A673 (cell line): Measurements from ENCODE around the gene MPRIP. TPM values are rescaled to one million over a fixed set of nuclear protein-coding genes. Genes with fewer than 3 reads are reported as not detected.

Experiments
- BruUV-seq: library from RNA; stranded (reverse); fragments of 400-500 nt; replicated peaks from 2 replicates; lab custom pipeline; 2021; lab: Mats Ljungman, UMichigan
- CTCF ChIA-PET: fragments of 300-600 bp; sonication (Branson Sonifier 250); formaldehyde crosslinking; loops from one replicate; lab custom pipeline; 2022; ENCODE audit warnings: antibody characterized with exemption; lab: Charles Lee
- POLR2A ChIA-PET: fragments of 300-600 bp; sonication (Branson Sonifier 250); formaldehyde crosslinking; loops from one replicate; lab custom pipeline; 2022; ENCODE audit warnings: antibody characterized with exemption; ENCODE audit not compliant: low non-redundant PET; lab: Charles Lee
- DNase-seq: peaks from one replicate; pipeline ENCODE4 v3.0.0-alpha.2; 2015; ENCODE audit warnings: low spot score
- H3K27ac ChIP-seq: fragments of 200-600 bp; sonication (generic); 2 replicates; pipeline ENCODE4 v1.5.1; 2016; ENCODE audit warnings: mixed run types, low read depth, mild to moderate bottlenecking, mixed read lengths, antibody characterized with exemption, low read length; ENCODE audit not compliant: poor library complexity, severe bottlenecking
- H3K27me3 ChIP-seq: fragments of 200-600 bp; sonication (generic); replicated peaks from 2 replicates; pipeline ENCODE4 v1.6.1; 2017; ENCODE audit warnings: mixed run types, low read depth, mild to moderate bottlenecking, mixed read lengths, antibody characterized with exemption, low read length; ENCODE audit not compliant: insufficient read depth, poor library complexity
- H3K36me3 ChIP-seq: fragments of 200-600 bp; sonication (generic); 2 replicates; pipeline ENCODE4 v1.6.1; 2016; ENCODE audit warnings: mixed run types, mild to moderate bottlenecking, mixed read lengths, antibody characterized with exemption, low read length; ENCODE audit not compliant: insufficient read depth, poor library complexity, severe bottlenecking
- H3K4me1 ChIP-seq: fragments of 200-600 bp; sonication (generic); 2 replicates; pipeline ENCODE4 v1.6.1; 2017; ENCODE audit warnings: mixed run types, mild to moderate bottlenecking, mixed read lengths, antibody characterized with exemption, low read length; ENCODE audit not compliant: insufficient read depth, poor library complexity, severe bottlenecking
- H3K4me3 ChIP-seq: fragments of 200-600 bp; sonication (generic); 2 replicates; pipeline ENCODE4 v1.5.1; 2016; ENCODE audit warnings: low read depth, mixed run types, mild to moderate bottlenecking, mixed read lengths, low read length; ENCODE audit not compliant: poor library complexity, severe bottlenecking
- H3K9me3 ChIP-seq: fragments of 200-600 bp; sonication (generic); 2 replicates; pipeline ENCODE4 v1.6.1; 2016; ENCODE audit warnings: mixed run types, low read depth, mild to moderate bottlenecking, mixed read lengths, antibody characterized with exemption, low read length; ENCODE audit not compliant: poor library complexity, severe bottlenecking
- EZH2 ChIP-seq: fragments of 200-600 bp; sonication (generic); IDR thresholded peaks from 2 replicates; pipeline ENCODE4 v1.6.1; 2017; ENCODE audit warnings: borderline replicate concordance, low read depth, mild to moderate bottlenecking, mixed read lengths, antibody characterized with exemption, low read length; ENCODE audit not compliant: poor library complexity, severe bottlenecking
- intact Hi-C: fragments of 100-400 bp; cut with micrococcal nuclease; formaldehyde crosslinking; loops from one replicate; pipeline ENCODE4 v1.10.0; 2022; ENCODE audit not compliant: unreplicated experiment
- total RNA-seq: library from RNA; stranded (reverse); gene quantifications from 2 replicates; pipeline ENCODE4 v1.2.3, GENCODE V29; 2021
- TF ChIP-seq, protein P1 (sequence below): fragments of 300-800, 200-600 bp; sonication (generic); conservative IDR thresholded peaks from 2 replicates; pipeline ENCODE4 v1.5.1; 2017; ENCODE audit warnings: low read depth, mild to moderate bottlenecking, antibody characterized with exemption, low read length, moderate library complexity, mixed read lengths

The MPRIP gene
- total RNA-seq, 1 experiment from 2014 or later, result 290 TPM

DNA sequence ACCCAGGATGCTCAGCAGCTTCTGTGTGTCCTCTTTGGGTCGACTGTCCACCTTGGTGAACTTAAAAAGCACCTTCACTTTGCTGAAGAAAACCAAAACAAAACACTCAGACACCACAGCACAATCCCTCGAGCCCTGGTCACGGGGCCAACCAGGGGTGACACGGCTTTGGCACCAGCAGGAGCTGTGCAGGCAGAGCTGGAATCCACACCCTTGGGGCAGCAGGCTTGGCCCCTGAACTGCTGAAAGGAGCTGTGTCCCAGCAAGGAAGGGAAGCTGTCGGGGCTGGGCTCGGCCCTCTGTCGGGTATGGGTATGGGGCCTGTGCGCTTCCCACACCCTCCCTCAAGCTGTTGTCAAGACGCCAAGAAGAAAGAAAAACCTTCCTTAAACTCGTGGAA lies 171.5 kb downstream of the MPRIP start:
- TF ChIP-seq, protein P1, sequence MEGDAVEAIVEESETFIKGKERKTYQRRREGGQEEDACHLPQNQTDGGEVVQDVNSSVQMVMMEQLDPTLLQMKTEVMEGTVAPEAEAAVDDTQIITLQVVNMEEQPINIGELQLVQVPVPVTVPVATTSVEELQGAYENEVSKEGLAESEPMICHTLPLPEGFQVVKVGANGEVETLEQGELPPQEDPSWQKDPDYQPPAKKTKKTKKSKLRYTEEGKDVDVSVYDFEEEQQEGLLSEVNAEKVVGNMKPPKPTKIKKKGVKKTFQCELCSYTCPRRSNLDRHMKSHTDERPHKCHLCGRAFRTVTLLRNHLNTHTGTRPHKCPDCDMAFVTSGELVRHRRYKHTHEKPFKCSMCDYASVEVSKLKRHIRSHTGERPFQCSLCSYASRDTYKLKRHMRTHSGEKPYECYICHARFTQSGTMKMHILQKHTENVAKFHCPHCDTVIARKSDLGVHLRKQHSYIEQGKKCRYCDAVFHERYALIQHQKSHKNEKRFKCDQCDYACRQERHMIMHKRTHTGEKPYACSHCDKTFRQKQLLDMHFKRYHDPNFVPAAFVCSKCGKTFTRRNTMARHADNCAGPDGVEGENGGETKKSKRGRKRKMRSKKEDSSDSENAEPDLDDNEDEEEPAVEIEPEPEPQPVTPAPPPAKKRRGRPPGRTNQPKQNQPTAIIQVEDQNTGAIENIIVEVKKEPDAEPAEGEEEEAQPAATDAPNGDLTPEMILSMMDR, result no peak
- TF ChIP-seq EZH2, result no peak
- BruUV-seq, result no TSS peak
- intact Hi-C loops, result no loop called here
- POLR2A ChIA-PET, result no interaction called here
- peaks cover 41% of the 10 kb centered on the region for H3K36me3 ChIP-seq
- CTCF ChIA-PET, result no interaction called here
- no peak for DNase-seq
- no peak overlapping the region for H3K4me3 ChIP-seq
- no peaks in the 10 kb centered on the region for H3K9me3 ChIP-seq
- no peaks in the 10 kb centered on the region for H3K27me3 ChIP-seq
- no peaks in the 10 kb centered on the region for H3K4me1 ChIP-seq
- H3K27ac ChIP-seq, result no peak overlapping the region

DNA sequence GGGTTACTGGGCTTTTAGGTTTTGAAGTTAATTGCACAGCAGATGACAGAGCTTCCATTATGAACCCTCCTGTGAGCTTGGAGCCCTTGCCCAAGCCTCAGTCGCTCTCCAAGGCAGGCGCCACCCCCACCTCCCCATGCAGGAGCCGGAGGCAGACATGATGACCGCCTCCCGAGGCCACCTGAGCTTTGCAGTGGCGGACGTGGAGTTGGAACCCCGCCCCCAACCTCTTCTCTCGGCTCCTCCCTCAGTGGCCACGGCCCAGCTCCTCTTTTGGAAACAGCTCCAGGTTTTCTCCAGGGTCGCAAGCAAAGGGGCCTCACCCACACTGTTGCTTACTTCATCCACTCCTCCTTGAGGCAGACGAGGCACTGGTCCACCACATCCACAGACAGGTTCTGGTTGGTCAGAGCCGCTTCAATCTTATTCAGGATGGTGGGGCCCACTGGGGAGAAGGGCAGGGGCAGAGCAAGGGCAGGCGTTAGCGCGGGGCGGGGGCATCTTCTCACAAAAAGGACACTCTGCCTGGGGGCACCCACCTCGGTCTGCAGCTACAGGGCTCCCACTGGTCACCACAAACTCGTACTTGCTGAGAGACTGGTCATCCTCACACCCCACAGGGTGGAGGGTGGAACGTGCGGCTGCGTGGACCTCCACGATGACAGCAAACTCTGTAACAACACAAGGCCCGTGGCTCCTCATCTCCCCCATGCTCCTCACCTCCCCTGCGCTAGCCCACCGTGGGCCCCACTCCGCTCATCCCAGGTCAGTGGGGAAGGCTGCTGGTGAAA lies 172.6 kb downstream of the MPRIP start:
- H3K4me3 ChIP-seq, result no peak overlapping the region
- DNase-seq, result no peak
- no peaks in the 10 kb centered on the region for H3K9me3 ChIP-seq
- BruUV-seq, result no TSS peak
- no peaks in the 10 kb centered on the region for H3K4me1 ChIP-seq
- POLR2A ChIA-PET, result no interaction called here
- H3K27me3 ChIP-seq, result no peaks in the 10 kb centered on the region
- intact Hi-C loops, result loop anchor here (5.0 kb wide), 1 partner anchor 52 kb away; no protein-coding TSS in a partner anchor
- CTCF ChIA-PET, result no interaction called here
- TF ChIP-seq, protein P1, result no peak
- TF ChIP-seq EZH2, result no peak
- peaks cover 45% of the 10 kb centered on the region for H3K36me3 ChIP-seq
- H3K27ac ChIP-seq, result no peak overlapping the region

DNA sequence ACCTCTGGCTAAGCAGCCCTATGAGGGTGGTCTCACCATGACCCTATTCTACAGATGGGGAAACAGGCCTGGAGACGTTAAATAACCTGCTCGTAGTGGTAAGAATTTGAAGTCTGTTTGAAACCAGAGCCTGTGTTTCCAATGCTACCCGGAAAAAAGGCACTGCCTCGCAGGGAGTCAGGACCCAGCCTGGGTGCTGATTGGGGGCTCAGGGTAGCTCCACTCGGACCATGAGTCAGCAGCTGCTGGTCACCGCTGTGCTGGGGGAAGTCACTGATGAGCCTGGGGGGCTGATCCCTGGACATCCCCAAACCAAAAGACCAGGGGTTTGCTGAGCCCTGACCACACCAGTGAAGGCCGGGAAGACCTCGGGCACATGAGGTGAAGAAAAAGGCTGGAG lies 173.3 kb downstream of the MPRIP start:
- no peaks in the 10 kb centered on the region for H3K4me1 ChIP-seq
- no TSS peak for BruUV-seq
- DNase-seq, result no peak
- peaks cover 47% of the 10 kb centered on the region for H3K36me3 ChIP-seq
- ChIA-PET POLR2A (no interaction called here), CTCF (no interaction called here)
- H3K9me3 ChIP-seq, result no peaks in the 10 kb centered on the region
- no peak overlapping the region for H3K27ac ChIP-seq
- no peak overlapping the region for H3K4me3 ChIP-seq
- intact Hi-C loops, result loop anchor here (5.0 kb wide), 1 partner anchor 52 kb away; no protein-coding TSS in a partner anchor
- no peak for TF ChIP-seq EZH2
- TF ChIP-seq, protein P1, result no peak
- no peaks in the 10 kb centered on the region for H3K27me3 ChIP-seq
